Panc1 (cell line): ENCODE data around the gene CDK17.

Experiments
- POLR2AphosphoS5 ChIP-seq: IDR thresholded peaks from 2 replicates; pipeline ENCODE4 v1.6.1; 2012; ENCODE audit warnings: mild to moderate bottlenecking, low read depth, low read length, moderate library complexity
- SIN3A ChIP-seq: IDR thresholded peaks from 2 replicates; pipeline ENCODE4 v1.6.1; 2012; ENCODE audit warnings: low read depth, mild to moderate bottlenecking, low read length, moderate library complexity, borderline replicate concordance; ENCODE audit not compliant: insufficient read depth
- TF ChIP-seq, protein P1 (sequence below): fragments of 450-650 bp; IDR thresholded peaks from 2 replicates; pipeline ENCODE4 v1.5.1; 2017; ENCODE audit warnings: mild to moderate bottlenecking
- TF ChIP-seq, protein P2 (sequence below), 2 experiments: IDR thresholded peaks; 2 replicates each; pipeline ENCODE4 v1.6.1; 2011 to 2012; ENCODE audit warnings: low read depth in 2 of 2, control low read depth in 1 of 2, low read length in 1 of 2, mild to moderate bottlenecking in 1 of 2, moderate library complexity in 1 of 2; ENCODE audit not compliant: insufficient read depth in 1 of 2

DNA sequence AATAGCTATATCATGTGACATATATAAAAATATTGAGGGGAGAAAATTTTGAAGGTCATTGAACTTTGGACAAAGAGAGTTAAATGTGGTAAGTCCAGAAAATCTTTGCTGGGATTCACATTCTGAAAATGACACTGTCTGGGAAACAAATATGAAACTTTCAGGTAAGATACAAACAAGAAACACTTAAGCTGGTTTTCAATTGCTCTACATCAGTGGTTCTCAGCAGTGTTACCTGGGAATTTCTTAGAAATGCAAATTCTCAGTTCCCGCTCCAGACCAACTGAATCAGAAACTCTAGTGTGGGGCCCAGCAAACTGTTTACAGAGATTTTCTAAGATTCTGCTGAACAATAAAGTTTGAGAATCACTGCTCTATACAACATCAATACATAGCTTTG is 3.6 kb upstream of the CDK17 start:
- TF ChIP-seq, protein P1, sequence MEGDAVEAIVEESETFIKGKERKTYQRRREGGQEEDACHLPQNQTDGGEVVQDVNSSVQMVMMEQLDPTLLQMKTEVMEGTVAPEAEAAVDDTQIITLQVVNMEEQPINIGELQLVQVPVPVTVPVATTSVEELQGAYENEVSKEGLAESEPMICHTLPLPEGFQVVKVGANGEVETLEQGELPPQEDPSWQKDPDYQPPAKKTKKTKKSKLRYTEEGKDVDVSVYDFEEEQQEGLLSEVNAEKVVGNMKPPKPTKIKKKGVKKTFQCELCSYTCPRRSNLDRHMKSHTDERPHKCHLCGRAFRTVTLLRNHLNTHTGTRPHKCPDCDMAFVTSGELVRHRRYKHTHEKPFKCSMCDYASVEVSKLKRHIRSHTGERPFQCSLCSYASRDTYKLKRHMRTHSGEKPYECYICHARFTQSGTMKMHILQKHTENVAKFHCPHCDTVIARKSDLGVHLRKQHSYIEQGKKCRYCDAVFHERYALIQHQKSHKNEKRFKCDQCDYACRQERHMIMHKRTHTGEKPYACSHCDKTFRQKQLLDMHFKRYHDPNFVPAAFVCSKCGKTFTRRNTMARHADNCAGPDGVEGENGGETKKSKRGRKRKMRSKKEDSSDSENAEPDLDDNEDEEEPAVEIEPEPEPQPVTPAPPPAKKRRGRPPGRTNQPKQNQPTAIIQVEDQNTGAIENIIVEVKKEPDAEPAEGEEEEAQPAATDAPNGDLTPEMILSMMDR = no peak
- no peak for TF ChIP-seq POLR2AphosphoS5
- TF ChIP-seq, protein P2, sequence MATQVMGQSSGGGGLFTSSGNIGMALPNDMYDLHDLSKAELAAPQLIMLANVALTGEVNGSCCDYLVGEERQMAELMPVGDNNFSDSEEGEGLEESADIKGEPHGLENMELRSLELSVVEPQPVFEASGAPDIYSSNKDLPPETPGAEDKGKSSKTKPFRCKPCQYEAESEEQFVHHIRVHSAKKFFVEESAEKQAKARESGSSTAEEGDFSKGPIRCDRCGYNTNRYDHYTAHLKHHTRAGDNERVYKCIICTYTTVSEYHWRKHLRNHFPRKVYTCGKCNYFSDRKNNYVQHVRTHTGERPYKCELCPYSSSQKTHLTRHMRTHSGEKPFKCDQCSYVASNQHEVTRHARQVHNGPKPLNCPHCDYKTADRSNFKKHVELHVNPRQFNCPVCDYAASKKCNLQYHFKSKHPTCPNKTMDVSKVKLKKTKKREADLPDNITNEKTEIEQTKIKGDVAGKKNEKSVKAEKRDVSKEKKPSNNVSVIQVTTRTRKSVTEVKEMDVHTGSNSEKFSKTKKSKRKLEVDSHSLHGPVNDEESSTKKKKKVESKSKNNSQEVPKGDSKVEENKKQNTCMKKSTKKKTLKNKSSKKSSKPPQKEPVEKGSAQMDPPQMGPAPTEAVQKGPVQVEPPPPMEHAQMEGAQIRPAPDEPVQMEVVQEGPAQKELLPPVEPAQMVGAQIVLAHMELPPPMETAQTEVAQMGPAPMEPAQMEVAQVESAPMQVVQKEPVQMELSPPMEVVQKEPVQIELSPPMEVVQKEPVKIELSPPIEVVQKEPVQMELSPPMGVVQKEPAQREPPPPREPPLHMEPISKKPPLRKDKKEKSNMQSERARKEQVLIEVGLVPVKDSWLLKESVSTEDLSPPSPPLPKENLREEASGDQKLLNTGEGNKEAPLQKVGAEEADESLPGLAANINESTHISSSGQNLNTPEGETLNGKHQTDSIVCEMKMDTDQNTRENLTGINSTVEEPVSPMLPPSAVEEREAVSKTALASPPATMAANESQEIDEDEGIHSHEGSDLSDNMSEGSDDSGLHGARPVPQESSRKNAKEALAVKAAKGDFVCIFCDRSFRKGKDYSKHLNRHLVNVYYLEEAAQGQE (IDR thresholded peaks at IDR 0.05; ENCODE audit: insufficient read depth in 1 of 2, low read depth in 2 of 2, low read length in 1 of 2) = no peak
- TF ChIP-seq SIN3A = no peak
